Measurements from ENCODE around the gene RPN2. TPM values are rescaled to one million over a fixed set of nuclear protein-coding genes. Genes with fewer than 3 reads are reported as not detected.

RPN2 gene
- total RNA-seq, 4 donors from 2014 or later = 82.3 to 196 (median 105) TPM

DNA sequence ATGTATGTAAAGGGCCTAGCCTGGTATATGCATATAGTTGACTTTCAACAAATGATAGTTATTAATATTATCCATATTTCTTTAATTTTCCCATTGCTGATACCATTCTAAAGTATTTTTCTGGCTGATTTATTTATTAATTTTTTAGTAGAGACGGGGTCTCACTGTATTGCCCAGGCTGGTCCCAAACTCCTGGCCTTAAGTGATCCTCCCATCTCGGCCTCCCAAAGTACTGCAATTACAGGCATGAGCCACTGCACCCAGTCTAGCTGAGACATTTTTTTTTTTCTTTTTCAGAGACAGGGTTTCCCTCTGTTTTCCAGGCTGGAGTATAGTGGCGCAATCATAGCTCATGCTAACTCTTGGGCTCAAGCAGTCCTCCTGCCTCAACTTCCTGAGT is 30.1 kb downstream of the RPN2 start:
- Histone ChIP-seq H3K4me3 (no peak overlapping the region), H3K27me3 (no peaks in the 10 kb centered on the region), H3K4me1 (no peaks in the 10 kb centered on the region), H3K9me3 (no peaks in the 10 kb centered on the region), H3K36me3 (peaks cover 0 to 81% (median 37%) of the 10 kb centered on the region in 4 donors), H3K27ac (no peak overlapping the region)
- no peak for TF ChIP-seq POLR2A (IDR thresholded peaks at IDR 0.05)
- TF ChIP-seq EP300 (IDR thresholded peaks at IDR 0.05; ENCODE audit: low read depth) = no peak
- TF ChIP-seq, protein P1, sequence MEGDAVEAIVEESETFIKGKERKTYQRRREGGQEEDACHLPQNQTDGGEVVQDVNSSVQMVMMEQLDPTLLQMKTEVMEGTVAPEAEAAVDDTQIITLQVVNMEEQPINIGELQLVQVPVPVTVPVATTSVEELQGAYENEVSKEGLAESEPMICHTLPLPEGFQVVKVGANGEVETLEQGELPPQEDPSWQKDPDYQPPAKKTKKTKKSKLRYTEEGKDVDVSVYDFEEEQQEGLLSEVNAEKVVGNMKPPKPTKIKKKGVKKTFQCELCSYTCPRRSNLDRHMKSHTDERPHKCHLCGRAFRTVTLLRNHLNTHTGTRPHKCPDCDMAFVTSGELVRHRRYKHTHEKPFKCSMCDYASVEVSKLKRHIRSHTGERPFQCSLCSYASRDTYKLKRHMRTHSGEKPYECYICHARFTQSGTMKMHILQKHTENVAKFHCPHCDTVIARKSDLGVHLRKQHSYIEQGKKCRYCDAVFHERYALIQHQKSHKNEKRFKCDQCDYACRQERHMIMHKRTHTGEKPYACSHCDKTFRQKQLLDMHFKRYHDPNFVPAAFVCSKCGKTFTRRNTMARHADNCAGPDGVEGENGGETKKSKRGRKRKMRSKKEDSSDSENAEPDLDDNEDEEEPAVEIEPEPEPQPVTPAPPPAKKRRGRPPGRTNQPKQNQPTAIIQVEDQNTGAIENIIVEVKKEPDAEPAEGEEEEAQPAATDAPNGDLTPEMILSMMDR (IDR thresholded peaks at IDR 0.05) = no peak
- TF ChIP-seq POLR2AphosphoS5 (IDR thresholded peaks at IDR 0.05) = no peak
- DNase-seq = no peak
- intact Hi-C loops (cut with DNase I; ENCODE audit: low total_unique reads) = loop anchor here (10.0 kb wide), 2 partner anchors 176 to 316 kb away; partner anchors contain the start of genes BLCAP and NNAT
- 93 to 100% methylated on average over 3 of the region's 3 CpGs for WGBS, 2 donors (ENCODE audit: low coverage in 1 of 2)
- in situ Hi-C loops (cut with MboI; ENCODE audit: low pct_ligation_motif_present in 1 of 4, low pct_unique_long_range_greater_than_20kb in 1 of 4, low sequenced_read_pairs in 3 of 4) = loop anchor here in 1 of 4 donors (5.0 kb wide), 1 partner anchor 328 kb away; no protein-coding TSS in a partner anchor

DNA sequence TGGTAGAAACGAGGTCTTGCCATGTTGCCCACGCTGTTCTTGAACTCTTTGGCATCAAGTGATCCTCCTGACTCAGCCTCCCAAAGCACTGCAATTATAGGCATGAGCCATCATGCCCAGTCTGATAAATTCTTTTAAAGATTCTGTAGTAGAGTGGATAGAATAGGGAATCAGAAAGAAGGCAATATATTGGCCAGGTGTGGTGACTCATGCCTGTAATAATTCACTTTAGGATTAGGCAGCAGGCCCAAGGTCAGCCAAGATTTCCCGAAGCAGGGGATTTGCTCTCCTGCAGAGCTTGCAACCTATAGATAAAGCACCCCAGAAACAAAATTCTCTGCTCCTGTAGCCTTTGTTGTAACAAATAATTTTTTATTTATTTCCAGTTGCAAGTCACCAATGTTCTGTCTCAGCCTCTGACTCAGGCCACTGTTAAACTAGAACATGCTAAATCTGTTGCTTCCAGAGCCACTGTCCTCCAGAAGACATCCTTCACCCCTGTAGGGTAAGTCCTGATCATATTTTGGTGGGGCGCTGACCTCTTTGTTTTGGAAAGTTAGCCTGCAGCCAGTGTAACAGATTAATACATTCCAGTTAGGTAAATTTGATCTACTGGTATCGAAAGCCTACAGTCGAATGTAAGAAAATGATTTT is 30.7 kb downstream of the RPN2 start:
- no peak for DNase-seq
- in situ Hi-C loops (cut with MboI; ENCODE audit: low pct_ligation_motif_present in 1 of 4, low pct_unique_long_range_greater_than_20kb in 1 of 4, low sequenced_read_pairs in 3 of 4) (loop anchor here in 1 of 4 donors (5.0 kb wide), 1 partner anchor 328 kb away; no protein-coding TSS in a partner anchor), intact Hi-C loops (cut with DNase I; ENCODE audit: low total_unique reads) (loop anchor here (10.0 kb wide), 2 partner anchors 175 to 315 kb away; partner anchors contain the start of genes BLCAP and NNAT)
- no peaks in the 10 kb centered on the region for H3K9me3 ChIP-seq
- no peak overlapping the region for H3K27ac ChIP-seq
- TF ChIP-seq POLR2AphosphoS5 (IDR thresholded peaks at IDR 0.05) (no peak), POLR2A (IDR thresholded peaks at IDR 0.05) (no peak), EP300 (IDR thresholded peaks at IDR 0.05; ENCODE audit: low read depth) (no peak)
- TF ChIP-seq, protein P1 (IDR thresholded peaks at IDR 0.05) = no peak
- 78 to 84% methylated on average over 6 of the region's 6 CpGs for WGBS, 2 donors (ENCODE audit: low coverage in 1 of 2)
- H3K36me3 ChIP-seq = peaks cover 0 to 81% (median 35%) of the 10 kb centered on the region in 4 donors
- H3K4me3 ChIP-seq = no peak overlapping the region
- H3K27me3 ChIP-seq = no peaks in the 10 kb centered on the region
- H3K4me1 ChIP-seq = no peaks in the 10 kb centered on the region

DNA sequence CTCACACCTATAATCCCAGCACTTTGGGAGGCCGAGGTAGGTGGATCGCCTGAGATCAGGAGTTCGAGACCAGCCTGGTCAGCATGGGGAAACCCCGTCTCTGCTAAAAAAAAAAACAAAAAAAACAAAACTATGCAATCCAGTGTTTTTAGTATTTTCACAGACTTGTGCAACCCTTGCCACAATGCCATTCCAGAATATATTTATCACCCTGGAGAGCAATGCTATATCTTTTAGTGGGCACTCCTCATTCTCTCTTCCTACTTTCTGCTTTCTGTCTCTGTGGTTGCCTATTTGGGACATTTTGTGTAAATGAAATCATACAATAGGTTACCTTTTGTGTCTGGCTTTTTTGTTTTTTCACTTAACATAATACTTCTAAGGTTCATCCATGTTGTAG is 39.3 kb downstream of the RPN2 start:
- TF ChIP-seq POLR2AphosphoS5 (IDR thresholded peaks at IDR 0.05) (no peak), EP300 (IDR thresholded peaks at IDR 0.05; ENCODE audit: low read depth) (no peak), POLR2A (IDR thresholded peaks at IDR 0.05) (no peak)
- TF ChIP-seq, protein P1 (IDR thresholded peaks at IDR 0.05) = no peak
- in situ Hi-C loops (cut with MboI; ENCODE audit: low pct_ligation_motif_present in 1 of 4, low pct_unique_long_range_greater_than_20kb in 1 of 4, low sequenced_read_pairs in 3 of 4) = no loop called here
- 100% methylated on average over 4 of the region's 4 CpGs for WGBS, 2 donors (ENCODE audit: low coverage in 1 of 2)
- Histone ChIP-seq H3K9me3 (no peaks in the 10 kb centered on the region), H3K27me3 (no peaks in the 10 kb centered on the region), H3K36me3 (peaks cover 0 to 40% (median 11%) of the 10 kb centered on the region in 4 donors), H3K4me1 (peaks cover 0 to 28% (median 15%) of the 10 kb centered on the region in 4 donors), H3K4me3 (no peak overlapping the region), H3K27ac (no peak overlapping the region)
- intact Hi-C loops (cut with DNase I; ENCODE audit: low total_unique reads) = no loop called here
- no peak for DNase-seq

DNA sequence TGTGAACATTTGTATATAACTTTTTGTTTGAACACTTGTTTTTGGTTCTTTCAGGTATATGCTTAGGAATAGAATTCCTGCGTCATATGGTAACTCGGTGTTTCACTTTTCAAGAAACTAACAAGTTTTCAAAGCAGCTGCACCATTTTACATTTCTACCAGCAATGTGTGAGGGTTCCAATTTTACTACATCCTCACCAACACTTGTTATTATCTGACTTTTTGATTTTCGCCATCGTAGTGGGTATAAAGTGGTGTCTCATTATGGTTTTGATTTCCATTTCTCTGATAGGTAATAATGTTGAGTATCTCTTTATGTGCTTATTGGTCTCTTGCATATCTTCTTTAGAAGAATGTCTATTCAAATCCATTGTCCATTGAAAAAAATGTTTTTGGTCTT is 39.8 kb downstream of the RPN2 start:
- in situ Hi-C loops (cut with MboI; ENCODE audit: low pct_ligation_motif_present in 1 of 4, low pct_unique_long_range_greater_than_20kb in 1 of 4, low sequenced_read_pairs in 3 of 4) (no loop called here), intact Hi-C loops (cut with DNase I; ENCODE audit: low total_unique reads) (no loop called here)
- no peak for TF ChIP-seq POLR2AphosphoS5 (IDR thresholded peaks at IDR 0.05)
- TF ChIP-seq EP300 (IDR thresholded peaks at IDR 0.05; ENCODE audit: low read depth) = no peak
- TF ChIP-seq POLR2A (IDR thresholded peaks at IDR 0.05) = no peak
- TF ChIP-seq, protein P1 (IDR thresholded peaks at IDR 0.05) = no peak
- H3K27me3 ChIP-seq = no peaks in the 10 kb centered on the region
- H3K4me1 ChIP-seq = peaks cover 0 to 28% (median 15%) of the 10 kb centered on the region in 4 donors
- WGBS, 2 donors (ENCODE audit: low coverage in 1 of 2) = 73 to 75% methylated on average over 4 of the region's 4 CpGs
- peaks cover 0 to 38% (median 11%) of the 10 kb centered on the region in 4 donors for H3K36me3 ChIP-seq
- H3K9me3 ChIP-seq = no peaks in the 10 kb centered on the region
- no peak overlapping the region for H3K27ac ChIP-seq
- DNase-seq = no peak
- H3K4me3 ChIP-seq = no peak overlapping the region
